ENCODE data around the gene PQBP1.

- no peak for TF ChIP-seq YY1 (IDR thresholded peaks at IDR 0.05; ENCODE audit: insufficient read depth, insufficient read length)
- TF ChIP-seq ZNF274 (IDR thresholded peaks at IDR 0.05; ENCODE audit: low read depth, low read length) = no peak
- TF ChIP-seq SUZ12 (IDR thresholded peaks at IDR 0.05; ENCODE audit: extremely low read depth, insufficient read depth, insufficient read length) = no peak
These were observed 23.0 kb downstream of the PQBP1 start for GRCh38 chrX:48920718-48921104.
